Naive thymus-derived CD4-positive, alpha-beta T cell (primary cell): Measurements from ENCODE around the gene NMNAT2. TPM values are rescaled to one million over a fixed set of nuclear protein-coding genes. Genes with fewer than 3 reads are reported as not detected.

Experiments used
- ATAC-seq: fragments of 150-1000 bp; cut with Tn5 transposase; 2 replicates; pipeline ENCODE4 v1.10.0; 2021; ENCODE audit warnings: mild to moderate bottlenecking, moderate library complexity
- CTCF ChIA-PET: fragments of 350-600 bp; sonication (Branson Sonifier 250); formaldehyde crosslinking; loops from one replicate; lab custom pipeline; 2021; ENCODE audit warnings: antibody characterized with exemption; lab: Charles Lee
- POLR2A ChIA-PET: fragments of 350-600 bp; sonication (Branson Sonifier 250); formaldehyde crosslinking; loops from one replicate; lab custom pipeline; 2021; ENCODE audit warnings: antibody characterized with exemption, inconsistent platforms; lab: Charles Lee
- DNase-seq, 9 donors: peaks; one replicate each; pipeline versions ENCODE4 v3.0.0 to v3.0.0-alpha.2; 2020 to 2022; ENCODE audit warnings: mixed read lengths in 1 of 9
- H3K27ac ChIP-seq: one replicate; pipeline ENCODE4 v1.7.0; 2013; ENCODE audit warnings: mild to moderate bottlenecking, low read depth, low read length, moderate library complexity
- H3K27me3 ChIP-seq, 2 donors: one replicate each; pipeline ENCODE4 v1.7.0; 2013; ENCODE audit warnings: low read length in 2 of 2, mild to moderate bottlenecking in 2 of 2, moderate library complexity in 2 of 2; ENCODE audit not compliant: control insufficient read depth in 2 of 2, insufficient read depth in 2 of 2
- H3K36me3 ChIP-seq, 3 experiments: 1 replicate in 2 of 3; 2 replicates in 1 of 3; pipeline ENCODE4 v1.7.0; 2013; ENCODE audit warnings: low read length in 3 of 3, mild to moderate bottlenecking in 3 of 3, moderate library complexity in 1 of 3; ENCODE audit not compliant: insufficient read depth in 3 of 3, control insufficient read depth in 2 of 3
- H3K4me1 ChIP-seq, 2 donors: one replicate each; pipeline ENCODE4 v1.7.0; 2013; ENCODE audit warnings: low read length in 2 of 2, mild to moderate bottlenecking in 2 of 2, moderate library complexity in 1 of 2; ENCODE audit not compliant: control insufficient read depth in 2 of 2, insufficient read depth in 2 of 2
- H3K4me3 ChIP-seq: 2 replicates; pipeline ENCODE4 v1.7.0; 2013; ENCODE audit warnings: mild to moderate bottlenecking, low read length
- H3K9me3 ChIP-seq, 3 experiments: 1 replicate in 2 of 3; 2 replicates in 1 of 3; pipeline ENCODE4 v1.7.0; 2013; ENCODE audit warnings: low read length in 3 of 3; ENCODE audit not compliant: control insufficient read depth in 2 of 3
- H3K27ac Mint-ChIP-seq, 9 donors: one replicate each; pipeline ENCODE4 v1.8.0; 2020 to 2022; ENCODE audit warnings: mixed read lengths in 9 of 9, mild to moderate bottlenecking in 8 of 9, moderate library complexity in 5 of 9, inconsistent platforms in 2 of 9
- H3K27me3 Mint-ChIP-seq, 5 donors: one replicate each; pipeline ENCODE4 v1.8.0; 2021 to 2022; ENCODE audit warnings: mixed read lengths in 5 of 5, mild to moderate bottlenecking in 1 of 5
- H3K36me3 Mint-ChIP-seq, 5 donors: one replicate each; pipeline ENCODE4 v1.8.0; 2020 to 2022; ENCODE audit warnings: mixed read lengths in 5 of 5, mild to moderate bottlenecking in 3 of 5, inconsistent platforms in 1 of 5
- H3K4me1 Mint-ChIP-seq, 7 donors: one replicate each; pipeline ENCODE4 v1.8.0; 2020 to 2022; ENCODE audit warnings: mixed read lengths in 7 of 7, mild to moderate bottlenecking in 3 of 7, inconsistent platforms in 1 of 7
- H3K4me3 Mint-ChIP-seq, 10 donors: one replicate each; pipeline ENCODE4 v1.8.0; 2020 to 2022; ENCODE audit warnings: mild to moderate bottlenecking in 10 of 10, mixed read lengths in 10 of 10, moderate library complexity in 6 of 10, inconsistent platforms in 2 of 10
- H3K9me3 Mint-ChIP-seq, 11 donors: one replicate each; pipeline ENCODE4 v1.8.0; 2020 to 2022; ENCODE audit warnings: mixed read lengths in 11 of 11, mild to moderate bottlenecking in 4 of 11, inconsistent platforms in 1 of 11, moderate library complexity in 1 of 11
- intact Hi-C, 2 donors: fragments of 100-400 bp; cut with micrococcal nuclease; formaldehyde crosslinking; loops; one replicate each; pipeline ENCODE4 v1.15.1; 2023
- polyA plus RNA-seq, 2 donors: library from polyadenylated mRNA; unstranded; fragments of 300-500 nt; fragmentation: Illumina TruSeq; gene quantifications; one replicate each; pipeline ENCODE4 v1.2.3, GENCODE V29; 2021
- total RNA-seq, 6 experiments: library from RNA in 5 of 6; stranded (reverse) in 5 of 6; gene quantifications; 1 replicate in 5 of 6; 2 replicates in 1 of 6; pipeline ENCODE4 v1.2.3 and lab custom pipeline; 2021 to 2026

NMNAT2 gene
- total and polyA plus RNA-seq, 7 experiments from 2014 or later: 0.07 to 0.24 TPM; not detected in 5

GRCh38 chr1:183295521-183295920, 122.7 kb downstream of the NMNAT2 start:
- POLR2A ChIA-PET: no interaction called here
- CTCF ChIA-PET: no interaction called here

GRCh38 chr1:183293876-183294275, 124.3 kb downstream of the NMNAT2 start:
- CTCF ChIA-PET: no interaction called here

More at GRCh38 chr1:183295521-183295920, 122.7 kb downstream of the NMNAT2 start:
- H3K36me3 ChIP-seq: no peaks in the 10 kb centered on the region
- intact Hi-C loops: no loop called here
- H3K27ac ChIP-seq: no peak overlapping the region
- no peaks in the 10 kb centered on the region for H3K4me1 ChIP-seq
- no peak for DNase-seq
- no peak for ATAC-seq
- H3K4me1 Mint-ChIP-seq: no peaks in the 10 kb centered on the region
- H3K9me3 ChIP-seq: no peaks in the 10 kb centered on the region
- no peak overlapping the region for H3K4me3 ChIP-seq
- no peak overlapping the region for H3K4me3 Mint-ChIP-seq
- H3K36me3 Mint-ChIP-seq: peaks cover 0 to 3% (median 0%) of the 10 kb centered on the region in 5 donors
- no peak overlapping the region for H3K27ac Mint-ChIP-seq
- H3K27me3 ChIP-seq: no peaks in the 10 kb centered on the region
- peaks cover 0 to 6% (median 4%) of the 10 kb centered on the region in 5 donors for H3K27me3 Mint-ChIP-seq
- H3K9me3 Mint-ChIP-seq: peaks cover 0 to 6% (median 0%) of the 10 kb centered on the region in 11 donors

GRCh38 chr1:183293241-183293640, 124.9 kb downstream of the NMNAT2 start:
- no peak for DNase-seq
- Mint-ChIP-seq H3K4me3 (no peak overlapping the region), H3K4me1 (no peaks in the 10 kb centered on the region), H3K36me3 (no peaks in the 10 kb centered on the region), H3K27ac (no peak overlapping the region), H3K27me3 (peaks cover 0 to 6% (median 4%) of the 10 kb centered on the region in 5 donors), H3K9me3 (peaks cover 0 to 2% (median 0%) of the 10 kb centered on the region in 11 donors)
- no peaks in the 10 kb centered on the region for H3K27me3 ChIP-seq
- H3K36me3 ChIP-seq: no peaks in the 10 kb centered on the region
- no peak overlapping the region for H3K4me3 ChIP-seq
- intact Hi-C loops: no loop called here
- H3K27ac ChIP-seq: no peak overlapping the region
- CTCF ChIA-PET: no interaction called here
- H3K4me1 ChIP-seq: no peaks in the 10 kb centered on the region
- POLR2A ChIA-PET: no interaction called here
- no peaks in the 10 kb centered on the region for H3K9me3 ChIP-seq
- ATAC-seq: no peak

More at GRCh38 chr1:183293876-183294275, 124.3 kb downstream of the NMNAT2 start:
- Mint-ChIP-seq H3K36me3 (peaks cover 0 to 3% (median 0%) of the 10 kb centered on the region in 5 donors), H3K4me3 (no peak overlapping the region), H3K27ac (no peak overlapping the region), H3K4me1 (no peaks in the 10 kb centered on the region), H3K27me3 (peaks cover 0 to 6% (median 4%) of the 10 kb centered on the region in 5 donors), H3K9me3 (peaks cover 0 to 5% (median 0%) of the 10 kb centered on the region in 11 donors)
- Histone ChIP-seq H3K36me3 (no peaks in the 10 kb centered on the region), H3K4me1 (no peaks in the 10 kb centered on the region), H3K27ac (no peak overlapping the region), H3K4me3 (no peak overlapping the region), H3K27me3 (no peaks in the 10 kb centered on the region), H3K9me3 (no peaks in the 10 kb centered on the region)
- ATAC-seq (no peak), DNase-seq (no peak)
- POLR2A ChIA-PET: no interaction called here
- intact Hi-C loops: no loop called here

GRCh38 chr1:183291802-183292514, 126.2 kb downstream of the NMNAT2 start:
- Histone ChIP-seq H3K27ac (no peak overlapping the region), H3K4me1 (no peaks in the 10 kb centered on the region), H3K27me3 (no peaks in the 10 kb centered on the region), H3K9me3 (no peaks in the 10 kb centered on the region), H3K4me3 (no peak overlapping the region), H3K36me3 (no peaks in the 10 kb centered on the region)
- peaks cover 0 to 2% (median 0%) of the 10 kb centered on the region in 11 donors for H3K9me3 Mint-ChIP-seq
- H3K4me1 Mint-ChIP-seq: no peaks in the 10 kb centered on the region
- ATAC-seq (no peak), DNase-seq (no peak)
- intact Hi-C loops: no loop called here
- no peak overlapping the region for H3K4me3 Mint-ChIP-seq
- no peak overlapping the region for H3K27ac Mint-ChIP-seq
- CTCF ChIA-PET: no interaction called here
- no peaks in the 10 kb centered on the region for H3K36me3 Mint-ChIP-seq
- POLR2A ChIA-PET: no interaction called here
- H3K27me3 Mint-ChIP-seq: peaks cover 0 to 3% (median 3%) of the 10 kb centered on the region in 5 donors

GRCh38 chr1:183291216-183291762, 126.9 kb downstream of the NMNAT2 start:
- H3K4me1 ChIP-seq: no peaks in the 10 kb centered on the region
- Mint-ChIP-seq H3K27ac (no peak overlapping the region), H3K27me3 (no peaks in the 10 kb centered on the region), H3K4me3 (no peak overlapping the region), H3K9me3 (peaks cover 0 to 2% (median 0%) of the 10 kb centered on the region in 11 donors), H3K4me1 (no peaks in the 10 kb centered on the region), H3K36me3 (no peaks in the 10 kb centered on the region)
- no peaks in the 10 kb centered on the region for H3K36me3 ChIP-seq
- no peaks in the 10 kb centered on the region for H3K9me3 ChIP-seq
- ATAC-seq (no peak), DNase-seq (no peak)
- no peaks in the 10 kb centered on the region for H3K27me3 ChIP-seq
- no peak overlapping the region for H3K4me3 ChIP-seq
- H3K27ac ChIP-seq: no peak overlapping the region
- ChIA-PET POLR2A (no interaction called here), CTCF (no interaction called here)
- intact Hi-C loops: no loop called here

GRCh38 chr1:183290628-183291027, 127.6 kb downstream of the NMNAT2 start:
- CTCF ChIA-PET: no interaction called here
- no peaks in the 10 kb centered on the region for H3K27me3 Mint-ChIP-seq

More at GRCh38 chr1:183290628-183291027, 127.6 kb downstream of the NMNAT2 start:
- H3K4me3 Mint-ChIP-seq: no peak overlapping the region
- Histone ChIP-seq H3K36me3 (no peaks in the 10 kb centered on the region), H3K9me3 (no peaks in the 10 kb centered on the region), H3K27ac (no peak overlapping the region), H3K27me3 (no peaks in the 10 kb centered on the region), H3K4me1 (no peaks in the 10 kb centered on the region), H3K4me3 (no peak overlapping the region)
- H3K9me3 Mint-ChIP-seq: peaks cover 0 to 2% (median 0%) of the 10 kb centered on the region in 11 donors
- POLR2A ChIA-PET: no interaction called here
- no peak overlapping the region for H3K27ac Mint-ChIP-seq
- DNase-seq: no peak
- no peak for ATAC-seq
- intact Hi-C loops: no loop called here
- no peaks in the 10 kb centered on the region for H3K4me1 Mint-ChIP-seq
- H3K36me3 Mint-ChIP-seq: no peaks in the 10 kb centered on the region
